ENCODE measurements around the gene BNIP5.
A peak's percentile ranks its signal among the peaks of the same experiment; 100 is the strongest.

Gene BNIP5

GRCh38 chr6:36336779-36337241, at the start of gene BNIP5:
BNIP5 (minus strand) TSS chr6:36336888; CDS start chr6:36330690, 6,198 bp downstream.
- DNase-seq, result no peak

- DNase-seq, result no peak
Observed at GRCh38 chr6:36384095-36384494, 47.4 kb upstream of the BNIP5 start.

- no peak for DNase-seq
Observed at GRCh38 chr6:36383606-36384005, 46.9 kb upstream of the BNIP5 start.

GRCh38 chr6:36382976-36383375, 46.3 kb upstream of the BNIP5 start:
- DNase-seq, result no peak

GRCh38 chr6:36381502-36382389, 45.1 kb upstream of the BNIP5 start:
- no peak for DNase-seq

GRCh38 chr6:36380166-36380565, 43.5 kb upstream of the BNIP5 start:
- no peak for DNase-seq

GRCh38 chr6:36378936-36379335, 42.2 kb upstream of the BNIP5 start:
- DNase-seq, result no peak

GRCh38 chr6:36378243-36378920, 41.7 kb upstream of the BNIP5 start:
- DNase-seq, result no peak

GRCh38 chr6:36377594-36377993, 40.9 kb upstream of the BNIP5 start:
- DNase-seq, result no peak

- no peak for DNase-seq
Observed at GRCh38 chr6:36376742-36377141, 40.1 kb upstream of the BNIP5 start.

- DNase-seq, result no peak
Observed at GRCh38 chr6:36376183-36376582, 39.5 kb upstream of the BNIP5 start.

GRCh38 chr6:36375644-36376155, 39.0 kb upstream of the BNIP5 start:
- peak; percentile 22 for DNase-seq

- DNase-seq, result no peak
Observed at GRCh38 chr6:36374972-36375371, 38.3 kb upstream of the BNIP5 start.

- DNase-seq, result no peak
Observed at GRCh38 chr6:36374194-36374593, 37.5 kb upstream of the BNIP5 start.

GRCh38 chr6:36373368-36374019, 36.8 kb upstream of the BNIP5 start:
- no peak for DNase-seq

GRCh38 chr6:36372088-36372487, 35.4 kb upstream of the BNIP5 start:
- no peak for DNase-seq

- DNase-seq, result no peak
Observed at GRCh38 chr6:36371211-36371610, 34.5 kb upstream of the BNIP5 start.

GRCh38 chr6:36370638-36371037, 34.0 kb upstream of the BNIP5 start:
- DNase-seq, result no peak

- peak; percentile 92 for DNase-seq
Observed at GRCh38 chr6:36368921-36369865, 32.5 kb upstream of the BNIP5 start.

- DNase-seq, result no peak
Observed at GRCh38 chr6:36368421-36368820, 31.7 kb upstream of the BNIP5 start.

GRCh38 chr6:36367743-36368142, 31.1 kb upstream of the BNIP5 start:
- no peak for DNase-seq

Measured in MV-4-11 (cell line).